HK-2 (cell line): ENCODE data around the gene EPHA1.

ENCODE experiments used
- DNase-seq: peaks from one replicate; pipeline ENCODE4 v3.0.0-alpha.2; 2018; ENCODE audit not compliant: unreplicated experiment

EPHA1 gene

GRCh38 chr7:143388491-143389101, 20.1 kb downstream of the EPHA1 start:
- DNase-seq, result no peak

GRCh38 chr7:143388051-143388450, 20.6 kb downstream of the EPHA1 start:
- no peak for DNase-seq

- peak; percentile 17 for DNase-seq
These were observed 21.3 kb downstream of the EPHA1 start for GRCh38 chr7:143387156-143387975.

- DNase-seq, result no peak
These were observed 22.5 kb downstream of the EPHA1 start for GRCh38 chr7:143385891-143386781.

GRCh38 chr7:143384661-143385631, 23.7 kb downstream of the EPHA1 start:
- DNase-seq, result no peak

GRCh38 chr7:143384148-143384547, 24.5 kb downstream of the EPHA1 start:
- peak; percentile 30 for DNase-seq

- DNase-seq, result no peak
These were observed 25.1 kb downstream of the EPHA1 start for GRCh38 chr7:143383642-143383957.

GRCh38 chr7:143382791-143383641, 25.6 kb downstream of the EPHA1 start:
- no peak for DNase-seq

- DNase-seq, result no peak
These were observed 26.4 kb downstream of the EPHA1 start for GRCh38 chr7:143382126-143382790.

- DNase-seq, result peak; percentile 60
These were observed 27.1 kb downstream of the EPHA1 start for GRCh38 chr7:143381427-143382125.

- peak; percentile 98 for DNase-seq
These were observed 27.8 kb downstream of the EPHA1 start, which contains the start of gene ZYX for GRCh38 chr7:143380646-143381426. TSS of gene ZYX (plus strand) at chr7:143381345. CDS start at chr7:143381572, 227 bp downstream.

GRCh38 chr7:143380260-143380645, 28.4 kb downstream of the EPHA1 start:
- DNase-seq, result peak; percentile 87

- no peak for DNase-seq
These were observed 28.9 kb downstream of the EPHA1 start for GRCh38 chr7:143379611-143380259.

- no peak for DNase-seq
These were observed 32.3 kb downstream of the EPHA1 start for GRCh38 chr7:143376396-143376795.

- no peak for DNase-seq
These were observed 33.2 kb downstream of the EPHA1 start for GRCh38 chr7:143375298-143376034.

GRCh38 chr7:143374561-143374960, 34.1 kb downstream of the EPHA1 start:
- no peak for DNase-seq

GRCh38 chr7:143373255-143373794, 35.3 kb downstream of the EPHA1 start:
- DNase-seq, result no peak
